ENCODE measurements around the gene BTNL2. TPM values are rescaled to one million over a fixed set of nuclear protein-coding genes. Genes with fewer than 3 reads are reported as not detected.

The BTNL2 gene
- total RNA-seq, 1 experiment from 2014 or later, result not detected

DNA sequence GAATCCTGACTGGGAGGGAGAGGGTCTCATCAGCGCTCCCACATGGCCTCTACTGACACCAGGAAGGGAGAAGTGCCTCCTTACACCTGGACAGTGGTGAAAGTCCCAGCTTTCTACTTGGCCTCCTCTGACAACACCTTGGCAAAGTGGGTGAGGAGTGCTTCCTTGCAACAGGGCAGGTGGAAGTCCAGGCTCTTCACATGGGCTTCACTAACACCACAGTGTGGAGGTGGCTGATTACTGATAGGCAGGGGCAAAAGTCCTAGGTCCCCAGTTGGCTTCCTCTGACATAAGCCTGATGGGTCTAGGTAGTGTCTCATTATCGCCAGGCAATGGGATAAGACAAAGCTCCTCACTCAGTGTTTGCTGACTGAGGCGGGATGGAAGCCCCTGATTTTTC lies 23.2 kb upstream of the BTNL2 start:
- H3K4me1 Mint-ChIP-seq, result no peaks in the 10 kb centered on the region
- Histone ChIP-seq H2BK12ac (ENCODE audit: insufficient read length, low read depth, low read length) (no peak overlapping the region), H3K9ac (ENCODE audit: extremely low read depth, insufficient read length, low read length) (no peak overlapping the region), H4K20me1 (ENCODE audit: control insufficient read depth, insufficient read depth, insufficient read length) (no peaks in the 10 kb centered on the region), H2AFZ (ENCODE audit: low read length) (no peak overlapping the region), H4K5ac (ENCODE audit: insufficient read length, low read depth, low read length) (no peak overlapping the region), H3K27ac (ENCODE audit: insufficient read length, low read depth, low read length) (no peak overlapping the region), H3K14ac (ENCODE audit: insufficient read depth, low read length) (no peak overlapping the region), H3K79me1 (ENCODE audit: insufficient read depth, low read depth, low read length, poor library complexity, severe bottlenecking) (no peaks in the 10 kb centered on the region), H3K9me3 (ENCODE audit: control insufficient read depth, low read depth, low read length) (no peaks in the 10 kb centered on the region), H4K8ac (replicated peaks; ENCODE audit: insufficient read length, low read depth, low read length) (no peak overlapping the region), H2BK5ac (ENCODE audit: insufficient read length, low read length) (no peak overlapping the region), H3K4ac (ENCODE audit: low read depth, low read length) (no peak overlapping the region), H3K56ac (ENCODE audit: insufficient read length, low read depth, low read length) (no peak overlapping the region), H3K4me1 (ENCODE audit: insufficient read depth, low read length) (no peaks in the 10 kb centered on the region), H3K23ac (ENCODE audit: insufficient read length, low read depth, low read length) (no peak overlapping the region), H3T11ph (ENCODE audit: low read length) (no peak overlapping the region), H3K18ac (ENCODE audit: insufficient read length, low read depth, low read length) (no peak overlapping the region), H3K4me2 (ENCODE audit: insufficient read depth, insufficient read length, low read length) (no peak overlapping the region), H2AK5ac (ENCODE audit: insufficient read length, low read length) (no peak overlapping the region), H4K91ac (ENCODE audit: insufficient read length, low read depth, low read length) (no peak overlapping the region), H2BK120ac (ENCODE audit: low read depth, low read length, poor library complexity, severe bottlenecking) (no peak overlapping the region), H2BK20ac (ENCODE audit: low read depth, low read length, poor library complexity, severe bottlenecking) (no peak overlapping the region), H3K79me2 (ENCODE audit: insufficient read depth, low read length) (no peaks in the 10 kb centered on the region), H3K27me3 (ENCODE audit: insufficient read depth, low read length) (no peaks in the 10 kb centered on the region), H2BK15ac (ENCODE audit: low read depth, low read length) (no peak overlapping the region), H3K23me2 (ENCODE audit: insufficient read length, low read depth, low read length, poor library complexity, severe bottlenecking) (no peaks in the 10 kb centered on the region)
- H3K4me3 Mint-ChIP-seq, result no peak overlapping the region
- DNase-seq, result no peak
- TF ChIP-seq CTCF (conservative IDR thresholded peaks at IDR 0.05), result no peak
- no peaks in the 10 kb centered on the region; the same call in 1 of the 2 replicates for H3K27me3 Mint-ChIP-seq (ENCODE audit: low read depth)
- no peaks in the 10 kb centered on the region for H3K9me3 Mint-ChIP-seq
- H3K36me3 Mint-ChIP-seq (ENCODE audit: insufficient read depth in 1 of 3, low read depth in 3 of 3), result no peaks in the 10 kb centered on the region
- WGBS (ENCODE audit: extremely low coverage, insufficient read length, low lambda C conversion rate), result no CpG with 5 or more reads among the region's 3 CpGs
- no peak overlapping the region for H3K27ac Mint-ChIP-seq
